Type B pancreatic cell (in vitro differentiated cells): Measurements from ENCODE around the gene CHEK1. TPM values are rescaled to one million over a fixed set of nuclear protein-coding genes. Genes with fewer than 3 reads are reported as not detected.

Experiments
- DNase-seq: peaks from one replicate; pipeline ENCODE4 v3.0.0; 2021; ENCODE audit warnings: mixed read lengths; ENCODE audit not compliant: unreplicated experiment; ENCODE audit errors: extremely low spot score
- H3K27ac Mint-ChIP-seq: 2 replicates; pipeline ENCODE4 v1.8.0; 2021; ENCODE audit warnings: mild to moderate bottlenecking, mixed read lengths
- H3K27me3 Mint-ChIP-seq: 2 replicates; pipeline ENCODE4 v1.8.0; 2021; ENCODE audit warnings: mixed read lengths
- H3K36me3 Mint-ChIP-seq: 2 replicates; pipeline ENCODE4 v1.8.0; 2021; ENCODE audit warnings: mixed read lengths
- H3K4me1 Mint-ChIP-seq: one replicate; pipeline ENCODE4 v1.8.0; 2021; ENCODE audit warnings: mixed read lengths; ENCODE audit not compliant: unreplicated experiment
- H3K4me3 Mint-ChIP-seq: 2 replicates; pipeline ENCODE4 v1.8.0; 2021; ENCODE audit warnings: mild to moderate bottlenecking, mixed read lengths
- H3K9me3 Mint-ChIP-seq: 2 replicates; pipeline ENCODE4 v1.8.0; 2021; ENCODE audit warnings: mixed read lengths
- total RNA-seq: library from RNA; stranded (reverse); gene quantifications from 2 replicates; pipeline ENCODE4 v1.2.1, GENCODE V29; 2021; ENCODE audit warnings: low replicate concordance
- TF ChIP-seq, protein P1 (sequence below): fragments of 200-600 bp; sonication (generic); conservative IDR thresholded peaks from 2 replicates; pipeline ENCODE4 v1.5.0; 2021; ENCODE audit warnings: antibody characterized with exemption, mild to moderate bottlenecking

Gene CHEK1
- total RNA-seq, 1 donor from 2014 or later, result 54.1 TPM

DNA sequence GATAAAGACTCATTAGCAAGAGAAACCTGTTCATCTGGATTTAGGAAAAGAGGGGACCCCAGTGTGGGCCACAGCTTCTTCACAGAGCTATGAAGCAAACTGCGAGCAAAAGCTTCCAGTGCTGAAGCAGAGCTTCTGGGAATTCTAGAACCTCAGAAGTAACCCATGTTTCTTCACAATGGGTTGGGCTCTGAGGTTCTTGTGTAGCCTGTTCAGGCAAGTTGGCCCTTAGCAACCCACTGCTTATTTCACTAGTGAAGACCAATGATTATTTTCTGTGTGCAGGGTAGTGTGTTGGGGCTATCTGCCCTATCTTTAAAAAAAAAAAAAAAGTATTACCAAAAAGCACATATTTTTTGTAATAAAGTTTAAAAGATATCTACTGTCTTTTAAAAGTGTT lies 55.8 kb downstream of the CHEK1 start, which contains the start of gene ACRV1:
Gene ACRV1 (minus strand): TSS at position 101 of the 400 bp plus-strand sequence. CDS start 67 bp downstream, at position 34.
- Mint-ChIP-seq H3K36me3 (peaks cover 8% of the 10 kb centered on the region), H3K4me1 (no peaks in the 10 kb centered on the region), H3K4me3 (no peak within 1 kb of the TSS), H3K27ac (no peak within 1 kb of the TSS), H3K27me3 (no peaks in the 10 kb centered on the region), H3K9me3 (no peaks in the 10 kb centered on the region)
- no peak for DNase-seq
- TF ChIP-seq, protein P1, sequence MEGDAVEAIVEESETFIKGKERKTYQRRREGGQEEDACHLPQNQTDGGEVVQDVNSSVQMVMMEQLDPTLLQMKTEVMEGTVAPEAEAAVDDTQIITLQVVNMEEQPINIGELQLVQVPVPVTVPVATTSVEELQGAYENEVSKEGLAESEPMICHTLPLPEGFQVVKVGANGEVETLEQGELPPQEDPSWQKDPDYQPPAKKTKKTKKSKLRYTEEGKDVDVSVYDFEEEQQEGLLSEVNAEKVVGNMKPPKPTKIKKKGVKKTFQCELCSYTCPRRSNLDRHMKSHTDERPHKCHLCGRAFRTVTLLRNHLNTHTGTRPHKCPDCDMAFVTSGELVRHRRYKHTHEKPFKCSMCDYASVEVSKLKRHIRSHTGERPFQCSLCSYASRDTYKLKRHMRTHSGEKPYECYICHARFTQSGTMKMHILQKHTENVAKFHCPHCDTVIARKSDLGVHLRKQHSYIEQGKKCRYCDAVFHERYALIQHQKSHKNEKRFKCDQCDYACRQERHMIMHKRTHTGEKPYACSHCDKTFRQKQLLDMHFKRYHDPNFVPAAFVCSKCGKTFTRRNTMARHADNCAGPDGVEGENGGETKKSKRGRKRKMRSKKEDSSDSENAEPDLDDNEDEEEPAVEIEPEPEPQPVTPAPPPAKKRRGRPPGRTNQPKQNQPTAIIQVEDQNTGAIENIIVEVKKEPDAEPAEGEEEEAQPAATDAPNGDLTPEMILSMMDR, result no peak

DNA sequence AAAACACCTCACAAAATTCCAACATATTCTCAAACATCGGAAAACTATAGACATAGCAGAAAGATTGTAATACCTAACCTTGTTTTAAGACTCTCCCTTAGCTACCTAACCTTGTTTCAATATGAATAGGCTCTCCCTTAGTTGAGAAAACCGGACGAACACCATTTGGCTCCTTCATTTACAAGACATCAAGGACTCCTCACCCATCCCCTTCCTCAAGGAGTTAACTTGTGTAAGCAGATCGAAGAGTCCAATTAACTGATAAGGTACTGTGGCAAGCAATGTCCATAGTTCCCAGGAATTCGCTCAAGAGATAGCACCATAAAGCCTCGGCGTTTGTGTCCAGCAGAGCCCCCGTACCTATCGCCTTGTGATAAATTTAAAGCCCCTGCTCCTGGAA lies 60.3 kb downstream of the CHEK1 start:
- H3K9me3 Mint-ChIP-seq, result no peaks in the 10 kb centered on the region
- no peaks in the 10 kb centered on the region for H3K27me3 Mint-ChIP-seq
- no peak overlapping the region for H3K27ac Mint-ChIP-seq
- no peak for DNase-seq
- H3K4me3 Mint-ChIP-seq, result no peak overlapping the region
- no peaks in the 10 kb centered on the region for H3K4me1 Mint-ChIP-seq
- TF ChIP-seq, protein P1, result no peak
- peaks cover 4% of the 10 kb centered on the region for H3K36me3 Mint-ChIP-seq

DNA sequence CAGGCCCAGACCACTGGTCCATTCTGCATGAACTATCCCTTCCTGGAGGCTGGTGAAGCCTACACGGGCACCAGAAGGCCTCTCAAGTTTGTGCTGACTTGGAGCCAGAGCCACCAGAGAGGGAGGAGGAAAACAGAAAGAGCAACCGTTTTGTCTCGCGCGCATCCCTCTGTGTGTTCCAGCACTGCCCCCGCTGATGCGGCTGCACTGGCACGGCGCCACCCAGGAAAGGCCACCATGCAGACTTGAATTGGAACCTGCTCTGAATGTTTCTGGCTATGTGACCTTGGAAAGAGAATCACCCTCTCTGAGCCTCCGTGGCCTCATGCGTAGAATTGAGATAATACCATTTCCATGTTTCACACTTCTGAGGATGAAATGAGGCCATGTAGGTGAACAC lies 63.1 kb downstream of the CHEK1 start:
- Mint-ChIP-seq H3K4me3 (no peak overlapping the region), H3K36me3 (peaks cover 4% of the 10 kb centered on the region), H3K4me1 (no peaks in the 10 kb centered on the region), H3K9me3 (no peaks in the 10 kb centered on the region), H3K27me3 (no peaks in the 10 kb centered on the region), H3K27ac (no peak overlapping the region)
- DNase-seq, result no peak
- TF ChIP-seq, protein P1, result no peak

DNA sequence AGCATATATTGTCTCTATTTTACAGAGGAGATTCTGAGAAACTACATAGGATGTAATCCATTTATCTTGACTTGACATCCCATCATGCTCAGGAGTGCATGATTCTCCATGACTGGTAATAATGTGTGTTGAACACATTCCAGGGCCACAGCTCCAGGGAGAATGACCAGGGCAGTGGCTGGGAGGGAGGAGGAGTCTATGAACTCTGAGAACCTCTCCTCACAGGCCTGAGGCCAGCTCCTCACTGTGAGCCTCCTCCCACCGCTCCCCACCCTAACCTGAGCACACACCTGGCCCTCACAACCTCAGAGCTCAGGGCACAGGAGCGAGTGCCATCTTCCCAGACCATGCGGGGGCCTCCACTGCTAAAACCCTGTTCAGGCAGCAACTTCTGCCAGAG lies 63.7 kb downstream of the CHEK1 start:
- H3K9me3 Mint-ChIP-seq, result no peaks in the 10 kb centered on the region
- peaks cover 4% of the 10 kb centered on the region for H3K36me3 Mint-ChIP-seq

DNA sequence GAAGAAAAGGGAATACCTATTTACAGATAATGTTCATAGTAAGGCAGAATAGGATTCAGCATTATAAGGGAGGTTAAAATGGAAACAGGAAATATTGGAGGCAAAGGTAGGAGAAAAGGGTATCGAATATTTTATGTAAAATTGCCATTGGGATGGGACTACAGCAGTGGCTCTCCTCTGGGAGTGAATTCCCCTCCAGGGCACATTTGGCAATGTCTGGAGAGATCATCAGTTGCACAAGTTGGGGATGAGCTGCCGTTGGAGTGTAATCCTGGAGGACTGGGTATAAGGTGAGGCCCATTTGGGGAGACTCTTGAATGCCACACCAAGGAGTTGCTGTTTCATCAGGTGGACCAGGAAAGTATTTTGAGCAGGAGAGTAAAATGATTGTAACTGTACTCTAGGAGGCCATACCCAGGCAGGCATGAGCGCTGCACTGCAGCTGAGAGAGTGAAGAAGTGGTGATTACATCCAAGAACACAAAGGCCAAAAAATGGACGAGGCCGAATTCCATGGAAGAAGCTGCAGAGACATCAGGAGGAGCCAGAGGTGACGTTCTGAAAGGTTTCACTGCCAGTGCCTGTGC lies 64.4 kb downstream of the CHEK1 start:
- Mint-ChIP-seq H3K27ac (no peak overlapping the region), H3K4me1 (no peaks in the 10 kb centered on the region), H3K9me3 (no peaks in the 10 kb centered on the region)

More for the DNA sequence above, 63.7 kb downstream of the CHEK1 start:
- H3K27me3 Mint-ChIP-seq, result no peaks in the 10 kb centered on the region
- H3K4me3 Mint-ChIP-seq, result no peak overlapping the region
- no peak overlapping the region for H3K27ac Mint-ChIP-seq
- TF ChIP-seq, protein P1, result no peak
- H3K4me1 Mint-ChIP-seq, result no peaks in the 10 kb centered on the region
- no peak for DNase-seq

More for the DNA sequence above, 64.4 kb downstream of the CHEK1 start:
- H3K27me3 Mint-ChIP-seq, result no peaks in the 10 kb centered on the region
- no peak overlapping the region for H3K4me3 Mint-ChIP-seq
- DNase-seq, result no peak
- H3K36me3 Mint-ChIP-seq, result no peaks in the 10 kb centered on the region
- TF ChIP-seq, protein P1, result no peak
